ENCODE results near the gene SLC27A6.
"Not testable (repeated sequence)": the region's sequence is repeated elsewhere in the genome, so short reads cannot be mapped to it uniquely, and the experiment has no call there.

SLC27A6 gene

GRCh38 chr5:129001841-129002526 lies 36.7 kb downstream of the SLC27A6 start:
- DNase-seq = no peak

GRCh38 chr5:129002527-129002842 lies 37.2 kb downstream of the SLC27A6 start:
- no peak for DNase-seq

DNA sequence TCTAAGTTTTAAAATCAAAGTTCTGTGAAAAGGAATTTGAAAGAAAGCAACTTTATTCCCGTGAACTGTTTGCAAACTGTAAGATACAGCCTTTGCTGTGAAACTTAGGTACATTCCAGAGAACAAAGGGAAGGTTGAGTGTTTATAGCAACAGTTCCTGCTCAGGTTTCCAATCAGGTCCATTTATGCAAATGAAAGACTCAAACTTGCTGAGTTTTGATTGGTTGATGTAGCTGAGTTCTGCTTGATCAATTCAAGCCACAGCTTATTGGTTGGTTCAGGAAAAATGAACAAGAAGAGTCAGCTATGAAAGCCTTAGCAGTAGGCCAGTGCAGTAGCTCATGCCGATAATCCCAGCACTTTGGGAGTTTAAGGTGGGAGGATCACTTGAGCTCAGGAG lies 37.9 kb downstream of the SLC27A6 start:
- DNase-seq = no peak

GRCh38 chr5:129014185-129014584 lies 48.9 kb downstream of the SLC27A6 start:
- no peak for DNase-seq

DNA sequence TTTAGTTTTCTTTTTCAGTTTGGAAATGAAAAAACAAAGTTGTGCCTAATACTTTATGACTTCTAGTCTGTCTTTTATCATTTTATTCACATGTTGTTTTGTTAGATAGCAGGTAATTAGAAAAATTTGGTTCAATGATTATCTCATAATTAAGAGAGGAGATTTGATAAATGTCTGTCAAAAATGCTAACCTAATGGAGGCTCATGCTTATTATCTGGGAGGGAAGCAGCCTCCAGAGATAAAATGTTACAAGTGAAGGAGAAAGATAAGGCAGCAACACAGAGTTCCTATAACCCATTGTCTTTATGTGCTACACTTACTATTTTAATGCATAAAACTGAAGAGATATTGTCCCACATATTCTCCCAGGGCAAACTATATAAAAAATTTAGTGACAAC lies 53.5 kb downstream of the SLC27A6 start:
- DNase-seq = no peak

DNA sequence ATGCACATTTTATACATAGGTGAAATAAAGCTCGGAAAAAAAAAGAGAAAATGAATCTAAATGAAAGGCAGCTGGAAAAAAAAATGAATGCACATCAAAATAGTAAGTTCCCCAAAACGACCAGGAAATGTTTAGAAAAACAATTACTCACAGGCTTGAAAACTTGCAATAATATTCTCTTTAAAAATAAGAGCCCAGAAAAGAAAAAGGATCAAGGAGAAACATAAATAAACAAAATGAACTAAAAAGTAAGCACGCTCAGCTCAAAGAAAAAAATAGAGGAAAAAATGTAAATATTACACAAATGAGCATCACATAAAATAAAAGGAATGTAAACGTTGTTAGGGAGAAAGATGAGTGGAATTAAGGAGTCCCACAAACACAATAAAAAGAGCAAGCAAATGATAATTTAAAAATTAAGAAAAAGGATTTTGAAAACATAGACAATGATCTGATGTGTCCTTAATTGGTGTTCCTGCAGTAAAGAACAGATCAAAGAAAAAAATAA lies 54.2 kb downstream of the SLC27A6 start:
- DNase-seq = no peak

- DNase-seq = no peak
Measured at GRCh38 chr5:129020683-129021082, 55.4 kb downstream of the SLC27A6 start.

DNA sequence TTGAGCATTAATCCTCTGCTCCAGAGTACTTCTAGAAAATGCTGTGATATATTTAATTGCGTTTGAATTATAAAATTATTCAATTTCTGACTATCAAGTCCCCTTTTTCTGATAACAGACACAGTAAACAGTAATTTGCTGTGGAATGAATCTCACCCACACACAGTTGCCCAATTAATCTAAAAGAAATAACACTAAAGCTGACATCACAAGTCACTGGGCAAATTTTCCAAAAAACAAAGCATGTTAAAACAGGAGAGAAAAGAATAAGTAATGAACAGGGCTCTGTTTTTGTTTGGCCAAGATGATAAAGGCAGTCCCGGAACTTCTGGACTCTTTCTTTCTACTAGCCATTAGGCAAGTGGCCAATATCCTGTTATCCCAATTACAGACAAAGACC lies 56.5 kb downstream of the SLC27A6 start:
- no peak for DNase-seq

DNA sequence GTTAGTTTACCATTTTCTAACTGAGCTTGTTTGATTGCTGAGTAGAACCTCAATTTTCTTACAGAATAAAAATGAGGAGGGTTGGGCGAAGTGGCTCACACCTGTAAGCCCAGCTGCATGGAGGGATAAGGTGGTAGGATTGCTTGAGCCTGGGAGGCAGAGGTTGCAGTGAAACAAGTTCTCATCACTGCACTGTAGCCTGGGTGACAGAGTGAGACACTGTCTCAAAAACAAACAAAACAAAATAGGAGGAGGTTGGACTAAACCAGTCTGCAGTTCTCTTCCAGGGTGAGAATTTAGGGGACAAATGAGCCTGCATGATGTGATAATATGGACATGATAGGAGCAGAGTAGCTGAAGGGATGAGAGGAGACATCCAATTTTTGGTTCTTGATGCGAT lies 57.3 kb downstream of the SLC27A6 start:
- DNase-seq = no peak

- no peak for DNase-seq
Measured at GRCh38 chr5:129027260-129027659, 62.0 kb downstream of the SLC27A6 start.

DNA sequence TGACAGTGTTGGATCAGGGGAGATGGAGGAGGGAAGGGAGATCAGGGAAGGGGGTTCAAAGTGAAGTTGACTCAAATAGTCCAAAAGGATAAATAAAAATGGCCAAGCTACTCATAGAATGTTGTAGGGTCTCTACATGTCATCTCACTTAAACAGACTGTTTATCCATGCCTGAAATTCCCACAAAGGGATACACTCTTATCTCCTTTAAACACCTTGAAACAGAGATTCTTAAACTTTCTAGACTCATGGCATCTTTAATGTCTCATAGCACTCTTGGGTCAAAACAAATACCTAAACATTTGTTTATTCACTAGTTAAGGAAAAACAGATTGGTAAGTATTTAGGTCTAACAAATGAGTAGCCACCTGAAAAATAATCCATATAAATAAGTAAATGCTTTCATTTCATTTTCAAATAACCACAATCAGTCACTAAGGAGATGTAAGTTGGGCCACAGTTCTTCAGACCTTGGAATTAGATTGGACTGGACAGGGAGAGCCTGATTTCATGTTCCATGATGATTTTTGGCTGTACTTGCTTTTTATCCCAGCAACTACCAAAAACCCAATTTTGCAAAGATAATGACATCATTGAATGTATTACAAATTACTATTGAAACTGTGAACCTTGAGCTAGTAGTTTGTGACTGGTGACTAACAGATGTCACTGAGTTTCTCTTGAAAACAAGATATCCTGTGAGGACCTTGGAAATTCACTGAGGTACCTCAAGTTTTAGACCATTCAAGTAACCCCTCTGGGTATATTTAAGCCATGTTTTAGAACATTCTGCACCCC lies 66.8 kb downstream of the SLC27A6 start:
- no peak for DNase-seq

GRCh38 chr5:129036257-129036656 lies 71.0 kb downstream of the SLC27A6 start:
- DNase-seq = not testable (repeated sequence)

DNA sequence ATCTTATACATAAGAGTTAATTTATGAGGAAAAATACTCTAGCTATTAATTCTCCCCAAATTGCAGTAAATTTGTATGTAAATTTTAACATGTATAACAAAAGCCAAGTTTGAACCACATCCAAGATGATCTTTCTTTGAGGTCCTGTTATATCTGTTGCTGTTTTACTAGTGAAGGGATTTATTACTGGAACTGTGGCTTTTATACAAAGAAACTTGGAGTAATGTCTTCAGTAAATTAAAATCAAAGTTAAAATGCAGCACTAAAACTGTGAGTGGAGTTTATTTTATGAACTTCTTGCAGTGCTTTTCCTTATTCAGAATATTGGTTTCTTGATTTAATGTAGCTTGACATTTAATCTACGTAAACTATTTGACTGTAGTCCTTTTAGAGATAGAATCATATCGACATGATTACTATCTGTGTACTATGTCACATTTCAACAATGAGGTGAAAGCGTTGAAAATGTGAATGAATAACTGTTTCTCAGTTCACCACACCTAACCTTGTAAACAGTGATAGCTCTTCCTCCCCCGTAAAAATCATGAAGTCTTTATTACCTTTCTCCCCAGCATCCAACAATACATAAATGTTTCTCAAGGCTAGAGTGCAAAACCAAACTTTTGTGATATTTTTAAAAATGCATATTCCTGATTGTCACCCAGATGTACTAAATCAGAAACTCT lies 76.1 kb downstream of the SLC27A6 start:
- no peak for DNase-seq

- DNase-seq = no peak
Measured at GRCh38 chr5:129042306-129042705, 77.0 kb downstream of the SLC27A6 start.

DNA sequence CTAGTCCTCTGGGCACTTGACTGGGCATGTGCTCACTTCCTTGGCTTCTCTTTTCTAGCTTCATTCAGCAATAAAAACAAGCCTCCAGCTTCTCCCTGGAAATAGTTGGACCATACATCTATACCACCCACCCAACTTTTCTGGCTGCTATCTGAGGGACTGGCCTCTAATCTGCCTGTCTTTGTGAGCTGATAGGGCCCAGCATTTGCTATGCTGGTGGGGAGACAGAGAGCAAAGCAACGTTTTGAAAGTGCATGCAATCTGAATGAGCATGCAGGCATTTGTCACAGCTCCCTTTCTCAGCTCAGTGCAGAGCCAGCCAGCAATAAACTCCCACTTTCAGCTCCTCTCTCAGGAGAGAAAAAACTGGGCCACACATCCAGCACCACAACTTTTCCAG lies 78.6 kb downstream of the SLC27A6 start:
- no peak for DNase-seq

GRCh38 chr5:129046151-129046550 lies 80.9 kb downstream of the SLC27A6 start:
- DNase-seq = no peak

DNA sequence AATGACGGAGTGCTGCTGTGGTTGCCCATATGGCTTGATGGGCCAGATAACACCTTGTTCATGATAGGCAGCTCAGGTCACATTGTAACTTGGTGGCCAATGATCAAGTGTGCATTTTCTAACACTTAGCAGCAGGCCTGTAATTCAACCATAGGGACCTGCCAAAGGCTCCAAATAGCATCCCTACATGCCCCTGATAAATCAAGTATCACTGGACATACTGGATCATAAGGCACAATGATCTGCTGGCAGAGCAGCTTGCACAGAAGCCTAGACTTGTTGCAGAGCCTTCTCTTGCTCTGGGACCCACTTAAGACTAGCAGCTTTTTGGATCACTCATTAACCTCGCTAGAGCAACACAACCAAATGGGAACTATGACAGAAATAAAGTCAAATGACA lies 83.2 kb downstream of the SLC27A6 start:
- no peak for DNase-seq

- no peak for DNase-seq
Measured at GRCh38 chr5:129049126-129049799, 84.0 kb downstream of the SLC27A6 start.

- no peak for DNase-seq
Measured at GRCh38 chr5:129051283-129051682, 86.0 kb downstream of the SLC27A6 start.

GRCh38 chr5:129053438-129053837 lies 88.2 kb downstream of the SLC27A6 start:
- no peak for DNase-seq

- no peak for DNase-seq
Measured at GRCh38 chr5:129057329-129057728, 92.0 kb downstream of the SLC27A6 start.

GRCh38 chr5:129061849-129062248 lies 96.6 kb downstream of the SLC27A6 start:
- no peak for DNase-seq

DNA sequence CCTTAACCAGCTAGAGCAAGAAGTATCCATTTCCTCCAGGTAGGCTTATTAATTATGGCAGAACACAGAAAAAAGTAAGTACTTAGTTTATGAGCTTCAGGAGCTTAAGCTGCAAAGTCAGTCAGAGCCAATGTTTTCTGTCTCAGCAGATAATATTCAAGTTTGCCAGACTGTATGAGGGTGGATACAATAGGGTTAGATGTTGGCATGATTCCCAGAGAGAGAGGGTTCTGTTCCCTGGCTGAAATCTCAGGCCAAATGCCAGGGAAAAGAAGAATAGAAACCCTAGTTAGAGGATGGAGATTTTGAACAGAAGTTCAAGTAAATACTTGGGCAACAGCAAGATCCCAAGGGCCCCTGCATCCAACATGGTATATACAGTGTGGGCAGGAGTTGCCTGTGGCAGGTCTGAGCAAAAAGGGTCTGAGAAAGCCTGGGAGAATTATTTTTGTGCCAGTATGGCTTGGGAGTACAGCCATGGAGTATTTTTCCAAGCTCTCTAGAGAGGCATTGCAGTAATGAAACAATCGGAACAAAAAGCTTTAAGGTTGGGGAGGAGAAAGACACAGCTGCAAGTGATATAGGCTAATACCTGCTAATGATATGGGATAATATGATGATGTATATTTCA lies 98.3 kb downstream of the SLC27A6 start:
- no peak for DNase-seq
